NCI-H2029 (cell line): ENCODE results near the gene GRB10.

Experiments used
- DNase-seq: peaks from one replicate; lab custom pipeline; 2025; lab: John Stamatoyannopoulos, UW

Gene GRB10

DNA sequence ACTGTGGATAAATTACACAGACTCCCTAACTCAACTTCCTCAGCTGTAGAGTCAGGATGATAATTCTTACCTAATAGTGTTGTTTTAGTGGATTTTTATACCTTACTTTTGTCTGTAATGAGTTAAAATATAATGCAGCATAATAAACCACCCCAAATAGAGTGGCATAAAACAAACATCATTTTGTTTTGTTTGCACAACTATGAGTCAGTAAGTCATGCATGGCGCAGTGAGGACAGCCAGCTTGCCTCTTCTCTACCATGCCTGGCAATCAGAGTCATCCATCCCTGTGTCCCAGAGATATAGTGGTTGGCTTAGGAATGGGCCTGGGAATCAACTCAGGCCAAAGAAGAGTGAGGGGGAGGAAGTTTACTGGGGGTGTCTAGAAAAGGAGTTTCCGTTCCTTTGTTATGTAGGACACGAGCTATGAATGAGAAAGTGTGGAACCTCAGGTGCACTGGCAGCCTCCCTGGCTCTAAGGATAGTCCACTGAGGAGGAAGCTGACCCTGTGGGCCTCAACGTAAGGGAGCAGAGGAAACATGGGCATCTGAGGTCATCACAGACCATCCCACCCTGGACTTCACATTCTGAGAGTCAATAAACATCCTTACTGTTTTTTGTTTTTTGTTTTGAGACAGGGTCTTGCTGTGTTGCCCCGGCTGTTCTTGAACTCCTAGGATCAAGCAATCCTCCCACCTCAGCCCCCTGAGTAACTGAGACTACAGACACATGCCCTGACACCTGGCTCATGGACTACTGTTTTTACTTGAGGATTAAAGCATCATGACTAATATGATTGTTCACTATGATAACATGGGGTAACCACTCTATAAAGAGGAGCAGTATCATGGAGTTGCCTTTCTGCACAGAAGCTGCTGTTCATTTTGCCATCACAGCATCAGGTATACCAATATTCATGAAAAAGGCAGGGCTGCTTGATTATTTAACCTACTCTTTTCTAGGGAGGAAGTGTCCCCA lies 21.0 kb upstream of the GRB10 start:
- DNase-seq: no peak

GRCh38 chr7:50801907-50802306 lies 19.2 kb upstream of the GRB10 start:
- no peak for DNase-seq

- no peak for DNase-seq
Measured at GRCh38 chr7:50799873-50800272, 17.2 kb upstream of the GRB10 start.

DNA sequence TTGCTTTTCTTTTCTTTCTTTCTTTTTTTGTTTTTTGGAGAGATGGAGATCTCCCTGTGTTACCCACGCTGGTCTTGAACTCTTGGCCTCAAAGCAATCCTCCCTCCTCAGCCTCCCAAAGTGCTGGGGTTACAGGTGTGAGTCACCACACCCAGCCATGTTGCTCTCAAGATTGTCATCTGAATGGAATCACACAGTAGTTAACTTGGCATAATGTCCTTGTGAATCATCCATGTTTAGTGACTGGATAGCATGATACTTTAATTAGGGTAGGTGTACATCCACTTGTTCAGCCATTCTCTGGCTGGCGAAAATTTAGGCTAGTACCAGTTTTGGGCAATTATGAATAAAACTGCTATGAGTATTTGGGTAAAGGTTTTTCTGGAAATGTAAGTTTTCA lies 15.4 kb upstream of the GRB10 start:
- no peak for DNase-seq

- DNase-seq: no peak
Measured at GRCh38 chr7:50795831-50796230, 13.1 kb upstream of the GRB10 start.

DNA sequence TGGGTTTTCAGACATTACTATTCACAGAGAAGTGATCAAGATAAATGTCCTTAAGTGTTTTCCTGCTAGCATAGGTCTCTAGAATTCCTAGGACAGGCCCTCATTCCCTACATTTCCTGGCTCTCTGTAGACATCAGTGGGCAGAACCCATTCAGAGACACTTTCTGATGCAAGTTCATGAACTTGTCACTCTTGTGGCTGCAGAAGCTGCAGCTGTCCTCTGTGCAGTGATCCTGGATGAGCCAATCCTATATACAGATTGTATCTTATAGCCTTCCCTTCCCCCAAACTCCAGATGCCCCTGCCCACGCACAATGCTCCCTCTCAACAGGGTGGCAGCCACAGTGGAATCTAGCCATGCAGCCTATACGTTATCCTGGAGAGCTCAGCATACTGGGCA lies 12.6 kb upstream of the GRB10 start:
- DNase-seq: no peak

DNA sequence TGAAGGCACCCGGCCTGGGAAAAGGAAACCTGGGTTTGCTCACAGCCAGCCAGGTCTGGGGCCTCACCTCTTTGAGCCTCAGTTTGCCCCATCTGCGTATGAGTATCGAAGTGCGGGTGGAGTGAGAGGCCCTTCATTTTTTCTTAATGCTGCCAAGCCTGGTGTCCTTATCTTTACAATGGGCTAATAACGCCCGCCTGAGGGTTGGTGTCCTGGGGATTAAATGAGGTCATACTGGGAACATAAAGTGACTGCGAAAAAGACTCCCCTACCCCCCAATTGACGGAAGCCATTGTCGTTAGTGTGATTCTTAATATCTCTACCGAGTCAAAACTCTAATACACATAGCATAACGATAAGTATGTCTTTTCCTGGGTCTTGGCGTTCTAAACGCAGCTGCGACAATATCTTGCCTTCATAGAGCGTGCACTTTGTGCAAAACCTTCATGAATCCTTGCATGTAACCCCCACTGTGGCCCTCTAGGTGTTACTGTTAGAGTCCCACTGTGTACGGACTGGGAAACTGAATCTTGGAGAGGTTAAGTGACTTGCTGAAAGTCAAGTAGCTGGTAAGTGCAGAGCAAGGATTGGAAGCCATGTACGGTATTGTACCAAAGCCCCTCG lies 11.4 kb upstream of the GRB10 start:
- DNase-seq: no peak

GRCh38 chr7:50793120-50793946 lies 10.6 kb upstream of the GRB10 start:
- peak; percentile 36 for DNase-seq

DNA sequence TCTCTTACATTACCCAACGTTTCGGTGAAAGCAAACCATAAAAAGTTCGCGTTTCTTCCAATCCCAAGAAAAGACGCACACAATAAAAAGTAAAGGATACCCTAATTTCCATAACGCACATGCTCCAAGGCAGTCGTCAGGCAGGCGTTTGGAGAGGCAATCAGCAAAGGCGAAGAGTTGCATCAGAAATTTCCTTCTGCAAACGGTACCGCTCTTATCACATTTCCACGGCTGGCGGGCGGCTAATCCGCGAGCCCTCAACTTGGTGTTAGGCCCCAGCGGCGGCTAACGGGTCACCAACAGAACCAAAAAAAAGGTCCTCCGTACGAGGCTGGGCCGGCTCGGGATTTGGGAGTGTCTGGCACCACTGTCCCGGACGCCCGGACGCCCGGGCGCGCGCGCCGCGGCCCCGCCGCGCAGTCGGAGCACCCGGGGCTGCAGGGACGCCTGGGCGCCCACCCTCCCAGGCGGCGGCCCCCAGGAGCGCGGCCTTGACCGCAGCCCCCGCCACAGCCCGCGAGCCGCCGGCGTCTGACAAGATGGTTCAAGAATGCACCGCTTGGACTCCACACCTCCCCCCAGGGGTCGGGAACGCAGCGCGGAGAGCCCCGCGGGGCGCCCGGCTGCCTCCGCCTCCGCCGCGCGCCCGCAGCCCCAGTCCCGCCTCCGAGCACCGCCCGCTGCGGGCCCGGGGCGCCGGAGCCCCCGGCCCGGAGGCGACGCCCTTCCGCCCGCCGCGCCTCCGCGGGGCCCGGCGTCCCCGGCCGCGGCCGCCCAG lies 9.8 kb upstream of the GRB10 start:
- no peak for DNase-seq

GRCh38 chr7:50791938-50792341 lies 9.2 kb upstream of the GRB10 start:
- no peak for DNase-seq

- DNase-seq: no peak
Measured at GRCh38 chr7:50791363-50791937, 8.8 kb upstream of the GRB10 start.

DNA sequence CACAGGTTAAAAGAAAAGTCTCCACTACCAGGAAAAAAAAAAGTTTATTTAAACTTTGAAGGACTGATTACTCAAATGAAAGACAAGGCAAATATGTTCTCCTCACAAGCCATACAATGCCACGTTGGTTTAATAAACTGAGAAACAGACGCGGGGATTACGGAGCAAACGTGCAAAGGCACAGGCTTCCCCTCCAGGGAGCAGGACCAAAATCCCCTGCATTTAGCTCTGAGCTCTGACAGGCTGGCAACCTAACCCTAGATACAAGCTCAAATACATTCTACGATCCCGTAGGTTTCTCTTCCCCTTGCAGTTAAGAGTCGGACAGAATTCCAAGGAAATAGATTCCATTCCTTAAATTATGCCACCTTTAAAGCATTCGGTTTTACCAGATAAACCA lies 7.7 kb upstream of the GRB10 start:
- no peak for DNase-seq

GRCh38 chr7:50788382-50788781 lies 5.7 kb upstream of the GRB10 start:
- no peak for DNase-seq

DNA sequence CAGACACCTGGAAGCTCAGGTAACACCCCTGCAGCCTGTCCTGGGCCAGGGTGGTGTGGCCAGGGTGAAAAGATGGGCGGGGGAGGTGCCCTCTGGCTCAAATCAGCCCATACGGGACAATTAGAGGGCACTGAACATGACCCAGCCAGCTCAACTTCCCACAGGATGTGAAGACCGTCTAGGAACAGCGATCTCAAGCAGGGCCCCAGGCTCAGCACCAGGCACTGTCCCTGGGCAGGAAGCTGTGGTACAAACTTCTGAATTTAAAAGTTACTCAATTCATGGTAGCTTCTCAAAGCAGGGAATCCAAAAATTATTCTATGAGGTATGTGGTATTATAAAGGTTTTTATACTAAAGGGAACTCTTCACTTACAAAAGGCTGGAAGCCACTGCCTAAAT lies 5.1 kb upstream of the GRB10 start:
- no peak for DNase-seq

- DNase-seq: no peak
Measured at GRCh38 chr7:50785346-50785745, 2.6 kb upstream of the GRB10 start.

DNA sequence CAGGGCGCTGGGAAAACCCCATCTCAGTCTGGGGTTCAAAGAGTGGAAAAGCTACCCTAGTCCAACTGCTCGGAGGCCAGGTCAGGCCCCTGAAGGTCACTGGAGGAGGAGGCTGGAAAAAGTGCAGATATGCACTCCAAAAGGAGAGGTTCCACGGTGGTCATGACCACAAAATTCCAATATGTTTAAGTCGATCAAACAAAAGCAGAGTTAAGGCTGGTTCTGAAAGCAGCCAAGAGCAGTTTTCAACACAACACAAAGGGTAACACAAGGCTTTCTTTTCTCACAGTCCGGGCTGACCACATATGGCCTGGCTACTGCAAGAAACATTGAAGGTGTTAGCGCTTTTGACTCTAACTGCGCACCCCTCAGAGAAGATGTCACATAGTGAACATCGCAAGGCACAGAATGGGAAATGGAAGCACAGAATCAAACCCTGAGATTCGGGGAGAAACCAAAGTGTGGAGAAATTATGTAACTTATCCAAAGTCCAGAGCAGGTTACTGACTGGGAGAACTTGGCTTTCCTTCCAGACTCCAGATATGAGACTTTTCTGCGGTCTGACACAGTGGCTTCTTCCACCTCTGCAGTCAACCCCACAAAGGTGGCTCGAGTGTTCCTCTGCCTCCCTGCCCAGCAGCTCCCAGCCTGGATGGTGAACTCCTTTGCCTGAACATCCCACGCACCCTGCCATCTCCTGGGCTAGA lies 1.3 kb upstream of the GRB10 start:
- DNase-seq: no peak

DNA sequence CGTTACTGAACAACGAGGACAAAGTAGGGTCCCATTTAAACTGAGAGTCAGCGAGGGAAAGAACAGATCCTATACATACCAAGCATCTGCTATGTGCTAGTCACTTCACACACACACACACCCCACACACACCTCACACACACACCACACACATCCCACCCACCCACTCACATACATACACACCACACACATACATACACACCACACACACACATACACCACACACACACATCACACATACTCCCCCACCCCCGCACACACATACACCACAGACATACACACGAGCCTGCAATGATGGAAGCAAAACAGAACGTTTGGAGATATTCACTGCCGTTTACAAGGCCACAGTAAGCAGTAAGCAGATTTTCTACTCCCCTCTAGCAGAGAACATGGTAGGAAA lies 607 bp upstream of the GRB10 start:
- DNase-seq: no peak

- DNase-seq: no peak
Measured at GRCh38 chr7:50781381-50782293, 1.1 kb downstream of the GRB10 start.

GRCh38 chr7:50780436-50780835 lies 2.3 kb downstream of the GRB10 start:
- no peak for DNase-seq

GRCh38 chr7:50779427-50779826 lies 3.3 kb downstream of the GRB10 start:
- peak; percentile 58 for DNase-seq
